ENCODE measurements around the gene ABHD1.

DNA sequence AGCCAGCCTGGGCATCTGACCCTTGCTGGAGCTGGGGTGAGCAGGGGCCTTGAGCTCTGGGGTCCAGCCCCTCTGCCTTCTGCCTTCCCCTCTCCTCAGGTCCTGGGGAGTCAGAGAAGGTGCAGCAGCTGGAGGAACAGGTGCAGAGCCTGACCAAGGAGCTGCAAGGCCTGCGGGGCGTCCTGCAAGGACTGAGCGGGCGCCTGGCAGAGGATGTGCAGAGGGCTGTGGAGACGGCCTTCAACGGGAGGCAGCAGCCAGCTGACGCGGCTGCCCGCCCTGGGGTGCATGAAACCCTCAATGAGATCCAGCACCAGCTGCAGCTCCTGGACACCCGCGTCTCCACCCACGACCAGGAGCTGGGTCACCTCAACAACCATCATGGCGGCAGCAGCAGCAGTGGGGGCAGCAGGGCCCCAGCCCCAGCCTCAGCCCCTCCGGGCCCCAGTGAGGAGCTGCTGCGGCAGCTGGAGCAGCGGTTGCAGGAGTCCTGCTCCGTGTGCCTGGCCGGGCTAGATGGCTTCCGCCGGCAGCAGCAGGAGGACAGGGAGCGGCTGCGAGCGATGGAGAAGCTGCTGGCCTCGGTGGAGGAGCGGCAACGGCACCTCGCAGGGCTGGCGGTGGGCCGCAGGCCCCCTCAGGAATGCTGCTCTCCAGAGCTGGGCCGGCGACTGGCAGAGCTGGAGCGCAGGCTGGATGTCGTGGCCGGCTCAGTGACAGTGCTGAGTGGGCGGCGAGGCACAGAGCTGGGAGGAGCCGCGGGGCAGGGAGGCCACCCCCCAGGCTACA lies 41.4 kb upstream of the ABHD1 start:
- TF ChIP-seq POLR2A (IDR thresholded peaks at IDR 0.05) (no peak), POLR2AphosphoS5 (IDR thresholded peaks at IDR 0.05; ENCODE audit: insufficient read depth in 1 of 2, low read depth in 1 of 2) (no peak)
- TF ChIP-seq, protein P1, sequence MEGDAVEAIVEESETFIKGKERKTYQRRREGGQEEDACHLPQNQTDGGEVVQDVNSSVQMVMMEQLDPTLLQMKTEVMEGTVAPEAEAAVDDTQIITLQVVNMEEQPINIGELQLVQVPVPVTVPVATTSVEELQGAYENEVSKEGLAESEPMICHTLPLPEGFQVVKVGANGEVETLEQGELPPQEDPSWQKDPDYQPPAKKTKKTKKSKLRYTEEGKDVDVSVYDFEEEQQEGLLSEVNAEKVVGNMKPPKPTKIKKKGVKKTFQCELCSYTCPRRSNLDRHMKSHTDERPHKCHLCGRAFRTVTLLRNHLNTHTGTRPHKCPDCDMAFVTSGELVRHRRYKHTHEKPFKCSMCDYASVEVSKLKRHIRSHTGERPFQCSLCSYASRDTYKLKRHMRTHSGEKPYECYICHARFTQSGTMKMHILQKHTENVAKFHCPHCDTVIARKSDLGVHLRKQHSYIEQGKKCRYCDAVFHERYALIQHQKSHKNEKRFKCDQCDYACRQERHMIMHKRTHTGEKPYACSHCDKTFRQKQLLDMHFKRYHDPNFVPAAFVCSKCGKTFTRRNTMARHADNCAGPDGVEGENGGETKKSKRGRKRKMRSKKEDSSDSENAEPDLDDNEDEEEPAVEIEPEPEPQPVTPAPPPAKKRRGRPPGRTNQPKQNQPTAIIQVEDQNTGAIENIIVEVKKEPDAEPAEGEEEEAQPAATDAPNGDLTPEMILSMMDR (IDR thresholded peaks at IDR 0.05) = no peak

Data from vagina (tissue), 2 donors.